SJCRH30 (cell line): ENCODE results near the gene RAB6A. TPM values are rescaled to one million over a fixed set of nuclear protein-coding genes. Genes with fewer than 3 reads are reported as not detected.
"Not testable (repeated sequence)": the region's sequence is repeated elsewhere in the genome, so short reads cannot be mapped to it uniquely, and the experiment has no call there.

ENCODE experiments used
- DNase-seq, 2 experiments: peaks; one replicate each; pipeline ENCODE4 v3.0.0-alpha.2; 2015 to 2020
- H3K27ac ChIP-seq: fragments of 250-450 bp; sonication (Bioruptor Pico); 2 replicates; pipeline ENCODE4 v1.5.1; 2020; ENCODE audit warnings: mild to moderate bottlenecking, moderate library complexity
- H3K27me3 ChIP-seq: fragments of 250-450 bp; sonication (Bioruptor Pico); 2 replicates; pipeline ENCODE4 v1.5.1; 2020; ENCODE audit warnings: mild to moderate bottlenecking, moderate library complexity
- H3K36me3 ChIP-seq: fragments of 250-450 bp; sonication (Bioruptor Pico); 2 replicates; pipeline ENCODE4 v1.5.1; 2020; ENCODE audit warnings: mild to moderate bottlenecking, moderate library complexity
- H3K4me1 ChIP-seq: fragments of 250-450 bp; sonication (Bioruptor Pico); 2 replicates; pipeline ENCODE4 v1.5.1; 2020; ENCODE audit warnings: mild to moderate bottlenecking, moderate library complexity
- H3K4me3 ChIP-seq: fragments of 250-450 bp; sonication (Bioruptor Pico); 2 replicates; pipeline ENCODE4 v1.5.1; 2020; ENCODE audit warnings: mild to moderate bottlenecking, moderate library complexity
- H3K9me3 ChIP-seq: fragments of 250-450 bp; sonication (Bioruptor Pico); replicated peaks from 2 replicates; pipeline ENCODE4 v1.5.1; 2020; ENCODE audit warnings: mild to moderate bottlenecking, moderate library complexity
- total RNA-seq: library from RNA; depleted of rRNA; stranded (reverse); fragments of >200 nt; shearing (Covaris generic); gene quantifications from 2 replicates; pipeline ENCODE4 v1.2.3, GENCODE V29; 2014

Gene RAB6A
- total RNA-seq, 1 experiment from 2014 or later = 74.7 TPM

DNA sequence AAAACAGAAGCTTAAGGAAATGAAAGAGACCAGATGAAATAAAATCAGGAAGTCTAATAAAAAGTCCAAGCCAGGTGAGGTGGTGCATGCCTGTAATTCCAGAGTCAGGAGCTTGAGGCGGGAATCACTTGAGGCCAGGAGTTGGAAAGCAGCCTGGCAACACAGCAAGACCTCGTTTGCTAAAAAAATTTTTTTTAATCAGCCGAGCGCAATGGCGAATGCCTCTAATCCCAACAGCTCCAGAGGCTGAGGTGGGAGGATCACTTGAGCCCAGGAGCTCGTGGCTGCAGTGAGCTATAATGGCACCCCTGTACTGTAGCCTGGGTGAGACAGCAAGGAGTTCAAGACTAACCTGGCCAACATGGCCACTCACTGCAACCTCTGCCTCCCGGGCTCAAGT, 8.0 kb downstream of the RAB6A start:
- DNase-seq = no peak
- H3K36me3 ChIP-seq = peaks cover 2% of the 10 kb centered on the region; the same call in 1 of the 2 replicates
- H3K4me1 ChIP-seq = no peaks in the 10 kb centered on the region; the same call in 1 of the 2 replicates
- no peak overlapping the region for H3K27ac ChIP-seq
- no peaks in the 10 kb centered on the region for H3K27me3 ChIP-seq
- no peaks in the 10 kb centered on the region for H3K9me3 ChIP-seq
- no peak overlapping the region for H3K4me3 ChIP-seq

- H3K36me3 ChIP-seq = no peaks in the 10 kb centered on the region; the same call in 1 of the 2 replicates
- H3K9me3 ChIP-seq = no peaks in the 10 kb centered on the region
- no peak for DNase-seq
- H3K27me3 ChIP-seq = no peaks in the 10 kb centered on the region
- H3K4me1 ChIP-seq = no peaks in the 10 kb centered on the region
- no peak overlapping the region for H3K27ac ChIP-seq
- H3K4me3 ChIP-seq = no peak overlapping the region
Measured at GRCh38 chr11:73752216-73752867, 8.5 kb downstream of the RAB6A start.

GRCh38 chr11:73750862-73751261, 10.0 kb downstream of the RAB6A start:
- H3K9me3 ChIP-seq, DNase-seq, H3K4me1 ChIP-seq, H3K4me3 ChIP-seq, H3K36me3 ChIP-seq, H3K27ac ChIP-seq, H3K27me3 ChIP-seq: not testable (repeated sequence)

- no peaks in the 10 kb centered on the region for H3K27me3 ChIP-seq
- H3K27ac ChIP-seq = no peak overlapping the region
- no peaks in the 10 kb centered on the region for H3K9me3 ChIP-seq
- H3K4me3 ChIP-seq = no peak overlapping the region
- H3K36me3 ChIP-seq = no peaks in the 10 kb centered on the region
- no peaks in the 10 kb centered on the region for H3K4me1 ChIP-seq
- no peak for DNase-seq
Measured at GRCh38 chr11:73750228-73750627, 10.6 kb downstream of the RAB6A start.

- Histone ChIP-seq H3K27ac (no peak overlapping the region), H3K4me1 (no peaks in the 10 kb centered on the region), H3K27me3 (no peaks in the 10 kb centered on the region), H3K4me3 (no peak overlapping the region), H3K36me3 (no peaks in the 10 kb centered on the region), H3K9me3 (no peaks in the 10 kb centered on the region)
- DNase-seq = peak in 1 of 2 experiments; percentile 9
Measured at GRCh38 chr11:73749118-73749517, 11.8 kb downstream of the RAB6A start.

DNA sequence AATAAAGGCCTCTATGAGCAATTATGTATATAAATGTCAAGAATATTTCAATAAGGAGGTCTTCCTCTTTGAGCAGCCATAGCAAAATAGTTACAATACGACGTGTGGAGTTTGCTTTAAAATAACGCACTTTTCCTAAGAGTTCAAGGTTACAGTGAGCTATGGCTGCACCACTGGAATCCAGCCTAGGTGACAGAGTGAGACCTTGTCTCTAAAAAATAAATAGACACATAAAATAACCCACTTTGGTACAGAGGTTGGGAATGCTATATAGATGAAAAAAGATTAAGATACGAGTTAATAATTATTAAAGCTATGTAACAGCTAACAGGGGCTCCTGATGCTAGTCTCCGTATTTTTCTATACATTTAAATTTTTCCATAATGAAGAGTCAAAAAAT, 12.6 kb downstream of the RAB6A start:
- Histone ChIP-seq H3K27ac (no peak overlapping the region), H3K9me3 (no peaks in the 10 kb centered on the region), H3K36me3 (no peaks in the 10 kb centered on the region), H3K4me1 (no peaks in the 10 kb centered on the region), H3K4me3 (no peak overlapping the region), H3K27me3 (no peaks in the 10 kb centered on the region)
- DNase-seq = no peak

DNA sequence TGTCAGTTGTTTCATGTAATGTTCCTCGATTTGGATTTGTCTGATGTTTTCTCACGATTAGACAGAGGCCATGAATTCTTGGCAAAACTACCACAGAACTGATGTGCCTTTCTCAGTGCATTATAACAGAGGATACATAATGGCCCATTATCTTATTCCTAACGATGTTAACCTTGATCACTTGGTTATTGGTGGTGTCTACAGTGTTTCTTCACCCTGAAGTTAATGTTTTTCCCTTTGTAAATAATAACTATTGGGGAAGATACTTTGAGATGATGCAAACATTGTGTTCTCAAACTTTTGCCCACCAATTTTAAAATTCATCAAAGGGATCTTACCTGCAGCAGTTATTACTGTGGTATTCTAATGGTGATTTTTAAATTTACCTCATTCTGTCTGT, 13.1 kb downstream of the RAB6A start:
- Histone ChIP-seq H3K9me3 (no peaks in the 10 kb centered on the region), H3K27ac (no peak overlapping the region), H3K27me3 (no peaks in the 10 kb centered on the region), H3K36me3 (no peaks in the 10 kb centered on the region), H3K4me1 (no peaks in the 10 kb centered on the region), H3K4me3 (no peak overlapping the region)
- DNase-seq = no peak

DNA sequence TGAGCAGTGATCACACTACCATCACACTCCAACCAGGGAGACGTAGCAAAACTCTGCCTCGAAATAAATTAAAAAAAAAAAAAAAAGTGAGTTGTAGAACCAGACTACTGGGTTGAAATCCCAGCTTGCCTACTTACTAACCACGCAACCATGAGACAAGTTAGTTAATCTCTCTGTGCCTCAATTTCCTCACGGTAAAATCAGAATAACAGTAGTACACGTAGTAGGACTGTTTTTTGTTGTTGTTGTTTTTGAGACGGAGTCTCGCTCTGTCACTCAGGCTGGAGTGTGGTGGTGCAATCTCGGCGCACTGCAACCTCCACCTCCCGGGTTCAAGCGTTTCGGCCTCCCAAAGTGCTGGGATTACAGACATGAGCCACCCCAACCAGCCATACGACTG, 14.2 kb downstream of the RAB6A start:
- Histone ChIP-seq H3K4me1 (no peaks in the 10 kb centered on the region), H3K27ac (no peak overlapping the region), H3K27me3 (no peaks in the 10 kb centered on the region), H3K9me3 (no peaks in the 10 kb centered on the region), H3K4me3 (no peak overlapping the region), H3K36me3 (no peaks in the 10 kb centered on the region)
- DNase-seq = no peak

DNA sequence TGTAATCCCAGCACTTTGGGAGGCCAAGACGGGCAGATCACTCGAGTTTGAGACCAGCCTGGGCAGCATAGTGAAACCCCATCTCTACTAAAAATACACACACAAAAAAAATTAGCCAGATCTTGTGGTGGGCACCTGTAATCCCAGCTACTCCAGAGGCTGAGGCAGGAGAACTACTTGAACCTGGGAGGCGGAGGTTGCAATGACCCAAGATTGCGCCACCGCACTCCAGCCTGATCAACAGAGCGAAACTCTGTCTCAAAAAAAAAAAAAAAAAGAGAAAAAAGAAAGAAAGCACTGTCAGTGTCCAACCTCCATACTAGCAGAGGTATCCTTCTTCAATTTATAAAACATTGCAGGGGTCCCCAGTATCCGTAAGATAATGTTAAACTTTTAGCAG, 17.8 kb downstream of the RAB6A start:
- Histone ChIP-seq H3K36me3 (no peaks in the 10 kb centered on the region), H3K27me3 (no peaks in the 10 kb centered on the region), H3K4me3 (no peak overlapping the region), H3K4me1 (no peaks in the 10 kb centered on the region), H3K9me3 (no peaks in the 10 kb centered on the region), H3K27ac (no peak overlapping the region)
- no peak for DNase-seq

GRCh38 chr11:73735959-73736358, 24.9 kb downstream of the RAB6A start:
- DNase-seq, H3K36me3 ChIP-seq, H3K27ac ChIP-seq, H3K9me3 ChIP-seq, H3K4me3 ChIP-seq, H3K27me3 ChIP-seq, H3K4me1 ChIP-seq: not testable (repeated sequence)

DNA sequence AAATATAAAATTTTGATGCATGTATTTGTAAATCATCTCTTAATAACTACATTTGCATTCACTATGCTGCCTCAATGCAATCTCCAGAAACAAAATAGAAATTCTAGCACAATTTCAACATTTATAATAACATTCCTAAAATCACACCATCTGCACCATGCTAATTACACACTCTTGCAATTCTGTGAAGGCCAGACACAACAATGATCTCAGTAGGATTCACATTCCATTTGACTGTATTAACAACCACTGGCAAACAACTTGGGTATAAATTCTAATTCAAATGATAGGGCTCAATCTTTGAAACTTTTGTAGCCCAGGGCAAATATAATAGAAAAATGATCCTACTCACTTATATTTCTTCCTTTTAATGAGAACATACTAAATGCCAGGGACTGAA, 25.9 kb downstream of the RAB6A start:
- H3K4me1 ChIP-seq = no peaks in the 10 kb centered on the region
- H3K4me3 ChIP-seq = no peak overlapping the region
- H3K27me3 ChIP-seq = no peaks in the 10 kb centered on the region
- DNase-seq = no peak
- no peaks in the 10 kb centered on the region for H3K36me3 ChIP-seq
- no peak overlapping the region for H3K27ac ChIP-seq
- no peaks in the 10 kb centered on the region for H3K9me3 ChIP-seq

GRCh38 chr11:73734011-73734410, 26.9 kb downstream of the RAB6A start:
- not testable (repeated sequence) for H3K4me1 ChIP-seq, DNase-seq, H3K9me3 ChIP-seq, H3K27ac ChIP-seq, H3K4me3 ChIP-seq, H3K27me3 ChIP-seq, H3K36me3 ChIP-seq

- not testable (repeated sequence) for H3K27ac ChIP-seq, H3K9me3 ChIP-seq, H3K36me3 ChIP-seq, H3K27me3 ChIP-seq, H3K4me1 ChIP-seq, H3K4me3 ChIP-seq, DNase-seq
Measured at GRCh38 chr11:73732936-73733335, 27.9 kb downstream of the RAB6A start.

GRCh38 chr11:73729594-73730206, 31.2 kb downstream of the RAB6A start:
- DNase-seq = peak; percentile 17 to 40
- peaks cover 11% of the 10 kb centered on the region for H3K36me3 ChIP-seq
- no peak overlapping the region for H3K27ac ChIP-seq
- H3K9me3 ChIP-seq = no peaks in the 10 kb centered on the region; the same call in 1 of the 2 replicates
- no peaks in the 10 kb centered on the region for H3K4me1 ChIP-seq
- no peak overlapping the region for H3K4me3 ChIP-seq
- no peaks in the 10 kb centered on the region for H3K27me3 ChIP-seq

DNA sequence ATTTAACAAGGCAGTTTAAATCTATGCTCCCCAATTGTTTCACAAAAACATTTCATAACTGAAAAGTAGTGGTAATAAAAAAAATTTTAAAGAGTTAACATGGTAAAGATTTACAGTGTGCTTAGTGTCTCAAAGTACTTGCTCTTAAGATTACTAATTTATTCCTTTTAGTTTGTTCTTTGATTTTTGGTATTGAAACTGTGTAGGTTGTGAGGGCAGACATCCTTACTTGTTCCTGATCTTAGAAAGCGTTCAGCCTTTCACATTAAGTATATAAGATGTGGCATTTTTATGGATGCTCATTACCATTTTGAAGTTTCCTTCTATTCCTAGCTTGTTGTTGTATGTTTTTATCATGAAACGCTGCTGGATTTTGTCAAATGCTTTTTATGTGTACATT, 32.9 kb downstream of the RAB6A start:
- DNase-seq = no peak
- Histone ChIP-seq H3K4me1 (no peaks in the 10 kb centered on the region), H3K27me3 (no peaks in the 10 kb centered on the region), H3K36me3 (peaks cover 12% of the 10 kb centered on the region), H3K4me3 (no peak overlapping the region), H3K27ac (no peak overlapping the region), H3K9me3 (no peaks in the 10 kb centered on the region; the same call in 1 of the 2 replicates)

DNA sequence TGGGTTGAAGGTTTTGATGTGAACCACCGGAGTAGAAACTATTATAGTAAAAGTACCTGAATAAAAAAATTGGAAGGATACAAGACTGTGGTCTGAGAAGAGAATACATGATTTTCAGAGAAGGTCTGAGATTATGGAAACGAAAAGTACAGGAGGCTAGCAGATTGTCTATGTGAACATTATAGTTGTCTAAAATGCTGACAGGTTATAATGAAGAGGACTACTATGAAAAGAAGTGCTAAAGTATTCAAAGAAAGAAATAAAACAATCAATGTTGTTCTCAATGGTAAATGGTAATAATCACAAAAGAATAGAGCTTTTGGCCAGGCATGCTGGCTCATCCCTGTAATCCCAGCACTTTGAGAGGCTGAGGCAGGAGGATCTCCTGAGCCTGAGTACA, 34.0 kb downstream of the RAB6A start:
- no peak for DNase-seq
- H3K27ac ChIP-seq = no peak overlapping the region
- no peak overlapping the region for H3K4me3 ChIP-seq
- no peaks in the 10 kb centered on the region for H3K27me3 ChIP-seq
- no peaks in the 10 kb centered on the region for H3K4me1 ChIP-seq
- H3K36me3 ChIP-seq = peaks cover 15% of the 10 kb centered on the region
- H3K9me3 ChIP-seq = no peaks in the 10 kb centered on the region; the same call in 1 of the 2 replicates
